ENCODE data around the gene DUSP2.

DNA sequence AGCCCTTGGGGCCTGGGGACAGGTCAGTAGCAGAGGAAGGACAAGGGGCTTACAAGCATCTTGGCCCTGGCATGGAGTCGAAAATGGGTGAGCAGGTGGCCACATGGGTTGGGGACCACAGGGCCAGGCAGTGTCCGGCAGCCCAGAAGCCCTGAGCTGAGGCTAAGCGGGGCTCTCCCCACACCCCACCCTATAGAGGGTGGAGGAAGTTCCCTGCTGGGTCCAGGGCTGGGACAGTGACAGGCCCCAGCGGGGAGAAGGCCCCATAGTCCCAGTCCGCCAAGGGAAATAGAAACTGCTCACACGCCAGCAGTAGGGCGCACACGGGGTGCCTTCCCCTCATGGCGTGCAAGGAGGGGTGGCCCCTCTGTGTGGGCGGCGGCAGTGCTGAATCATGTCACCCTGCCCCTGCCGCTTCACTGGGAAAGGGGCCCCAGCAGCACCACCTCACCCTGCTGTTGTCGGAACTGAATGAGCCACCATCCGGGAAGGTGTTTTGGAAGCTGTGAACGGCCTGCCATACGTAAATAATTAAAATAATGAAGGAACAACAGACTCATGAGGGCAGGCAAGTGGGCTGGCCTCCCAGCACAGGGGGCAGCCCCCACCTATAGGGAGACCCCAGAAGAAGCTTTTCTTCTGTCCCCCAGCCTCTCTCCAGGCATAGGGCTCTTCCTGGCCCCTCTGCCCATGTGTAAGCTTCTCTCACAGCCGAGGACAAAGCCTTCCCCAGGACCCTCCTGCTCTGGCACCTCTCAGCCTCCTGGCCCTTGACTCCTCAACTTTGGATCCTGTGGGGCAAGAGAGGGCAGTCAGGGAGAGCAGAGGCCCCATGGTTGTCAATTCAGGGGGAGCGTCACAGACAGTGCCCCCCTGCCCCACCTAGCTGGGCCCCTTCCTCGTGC, 12.7 kb upstream of the DUSP2 start:
- TF ChIP-seq, protein P1, sequence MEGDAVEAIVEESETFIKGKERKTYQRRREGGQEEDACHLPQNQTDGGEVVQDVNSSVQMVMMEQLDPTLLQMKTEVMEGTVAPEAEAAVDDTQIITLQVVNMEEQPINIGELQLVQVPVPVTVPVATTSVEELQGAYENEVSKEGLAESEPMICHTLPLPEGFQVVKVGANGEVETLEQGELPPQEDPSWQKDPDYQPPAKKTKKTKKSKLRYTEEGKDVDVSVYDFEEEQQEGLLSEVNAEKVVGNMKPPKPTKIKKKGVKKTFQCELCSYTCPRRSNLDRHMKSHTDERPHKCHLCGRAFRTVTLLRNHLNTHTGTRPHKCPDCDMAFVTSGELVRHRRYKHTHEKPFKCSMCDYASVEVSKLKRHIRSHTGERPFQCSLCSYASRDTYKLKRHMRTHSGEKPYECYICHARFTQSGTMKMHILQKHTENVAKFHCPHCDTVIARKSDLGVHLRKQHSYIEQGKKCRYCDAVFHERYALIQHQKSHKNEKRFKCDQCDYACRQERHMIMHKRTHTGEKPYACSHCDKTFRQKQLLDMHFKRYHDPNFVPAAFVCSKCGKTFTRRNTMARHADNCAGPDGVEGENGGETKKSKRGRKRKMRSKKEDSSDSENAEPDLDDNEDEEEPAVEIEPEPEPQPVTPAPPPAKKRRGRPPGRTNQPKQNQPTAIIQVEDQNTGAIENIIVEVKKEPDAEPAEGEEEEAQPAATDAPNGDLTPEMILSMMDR (conservative IDR thresholded peaks at IDR 0.05 in 1 of 2, IDR thresholded peaks at IDR 0.05 in 1 of 2; ENCODE audit: low read depth in 1 of 2, low read length in 2 of 2): no peak
- TF ChIP-seq EZH2 (IDR thresholded peaks at IDR 0.05; ENCODE audit: low read length, missing control alignments): no peak

All from fibroblast of lung (primary cell).